ENCODE measurements around the gene CEPT1.
"Not testable (repeated sequence)": the region's sequence is repeated elsewhere in the genome, so short reads cannot be mapped to it uniquely, and the experiment has no call there.

The CEPT1 gene

GRCh38 chr1:111139956-111140679 lies at the start of gene CEPT1, which contains the start of gene DRAM2:
CEPT1 (plus strand) TSS chr1:111140223; CDS start chr1:111147715, 7,492 bp downstream.
DRAM2 (minus strand) TSS chr1:111140093; CDS start chr1:111131554, 8,539 bp downstream.
- peak; percentile 94 for DNase-seq

GRCh38 chr1:111095421-111095820 lies 44.6 kb upstream of the CEPT1 start:
- not testable (repeated sequence) for DNase-seq

GRCh38 chr1:111097356-111098099 lies 42.5 kb upstream of the CEPT1 start:
- DNase-seq: no peak

- DNase-seq: no peak
Observed at GRCh38 chr1:111099289-111099688, 40.7 kb upstream of the CEPT1 start.

- no peak for DNase-seq
Observed at GRCh38 chr1:111101854-111102642, 38.0 kb upstream of the CEPT1 start.

- DNase-seq: no peak
Observed at GRCh38 chr1:111104981-111105380, 35.0 kb upstream of the CEPT1 start.

- no peak for DNase-seq
Observed at GRCh38 chr1:111110197-111110899, 29.7 kb upstream of the CEPT1 start.

GRCh38 chr1:111116496-111116895 lies 23.5 kb upstream of the CEPT1 start:
- DNase-seq: no peak

GRCh38 chr1:111126354-111126753 lies 13.7 kb upstream of the CEPT1 start:
- no peak for DNase-seq

GRCh38 chr1:111127923-111128643 lies 11.9 kb upstream of the CEPT1 start:
- DNase-seq: no peak

- DNase-seq: no peak
Observed at GRCh38 chr1:111129376-111129775, 10.6 kb upstream of the CEPT1 start.

- DNase-seq: no peak
Observed at GRCh38 chr1:111131693-111132092, 8.3 kb upstream of the CEPT1 start.

GRCh38 chr1:111133866-111134265 lies 6.2 kb upstream of the CEPT1 start:
- no peak for DNase-seq

GRCh38 chr1:111139324-111139955 lies 583 bp upstream of the CEPT1 start:
- DNase-seq: peak; percentile 54

GRCh38 chr1:111140680-111140967 lies 601 bp downstream of the CEPT1 start:
- DNase-seq: no peak

GRCh38 chr1:111141245-111142220 lies 1.5 kb downstream of the CEPT1 start:
- no peak for DNase-seq

GRCh38 chr1:111142356-111142975 lies 2.4 kb downstream of the CEPT1 start:
- DNase-seq: no peak

GRCh38 chr1:111145542-111145941 lies 5.5 kb downstream of the CEPT1 start:
- no peak for DNase-seq

GRCh38 chr1:111145963-111146768 lies 6.1 kb downstream of the CEPT1 start:
- DNase-seq: no peak
